Activated T-cell treated with anti-CD3 and anti-CD28 coated beads, Interleukin-2, amount 50 U/mL, for 4 hours (primary cell): Measurements from ENCODE around the gene MBOAT2. TPM values are rescaled to one million over a fixed set of nuclear protein-coding genes. Genes with fewer than 3 reads are reported as not detected.

ENCODE experiments used
- ATAC-seq, 2 donors: fragments of 200-7000 bp; cut with Tn5 transposase; one replicate each; pipeline ENCODE4 v1.10.0; 2021
- DNase-seq: peaks from one replicate; pipeline ENCODE4 v3.0.0-alpha.2; 2020
- H3K27me3 Mint-ChIP-seq: one replicate; pipeline ENCODE4 v1.8.0; 2021; ENCODE audit warnings: low read depth, mixed read lengths
- H3K36me3 Mint-ChIP-seq: one replicate; pipeline ENCODE4 v1.8.0; 2022; ENCODE audit warnings: mixed read lengths; ENCODE audit not compliant: insufficient read depth
- H3K4me1 Mint-ChIP-seq: one replicate; pipeline ENCODE4 v1.8.0; 2021; ENCODE audit warnings: low read depth, mixed read lengths
- H3K4me3 Mint-ChIP-seq: one replicate; pipeline ENCODE4 v1.8.0; 2021; ENCODE audit warnings: mild to moderate bottlenecking, moderate library complexity, mixed read lengths
- H3K9me3 Mint-ChIP-seq: one replicate; pipeline ENCODE4 v1.8.0; 2021; ENCODE audit warnings: mixed read lengths
- total RNA-seq, 3 donors: library from RNA; stranded (reverse); gene quantifications; one replicate each; pipeline ENCODE4 v1.2.1, GENCODE V29; 2021

The MBOAT2 gene
- total RNA-seq, 3 donors from 2014 or later, result 0.74 to 0.99 (median 0.95) TPM

DNA sequence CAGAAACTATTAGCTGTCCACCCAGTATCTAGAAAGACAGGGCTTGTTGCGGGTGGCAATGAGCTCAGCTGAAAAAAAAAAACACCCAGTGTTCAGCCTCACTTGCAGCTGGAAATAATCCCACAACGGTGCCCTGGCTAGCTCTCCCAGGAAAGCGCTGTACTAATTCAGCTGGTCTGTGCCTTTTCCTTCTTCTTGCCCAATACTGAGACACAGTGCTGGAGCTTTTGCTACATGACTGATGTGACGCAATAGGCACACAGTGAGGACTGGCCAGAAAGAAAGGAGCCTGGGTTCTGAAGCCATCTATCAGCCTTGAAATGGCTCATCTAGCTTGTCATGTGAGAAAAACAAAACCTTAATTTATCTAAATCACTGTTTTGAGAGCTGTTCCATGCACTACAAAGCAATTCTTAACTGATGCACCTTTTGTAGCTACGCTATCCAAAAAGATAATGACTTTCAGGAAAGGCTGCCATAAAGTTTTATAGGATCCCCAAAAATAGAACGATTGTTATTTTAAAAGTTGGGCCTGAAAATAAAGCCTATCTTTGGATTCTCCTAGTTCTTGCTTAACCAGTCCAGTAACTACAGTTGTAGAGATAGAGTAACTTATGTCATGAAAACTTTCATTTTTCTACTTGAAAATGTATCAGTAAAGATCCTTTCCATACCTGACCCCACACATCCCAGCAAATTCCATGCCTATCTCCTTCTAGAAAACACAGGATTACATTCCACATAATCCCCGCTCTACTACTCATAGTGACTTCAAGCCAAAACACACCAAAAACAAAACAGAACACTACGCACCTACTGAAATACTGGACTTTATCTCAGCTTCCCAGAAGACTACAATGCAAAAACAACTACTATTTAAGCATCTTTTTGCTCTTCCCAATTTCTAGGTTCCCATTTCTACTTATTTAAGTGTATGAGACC lies 181.9 kb downstream of the MBOAT2 start:
- H3K36me3 Mint-ChIP-seq, result peaks cover 34% of the 10 kb centered on the region
- ATAC-seq (no peak), DNase-seq (no peak)
- H3K9me3 Mint-ChIP-seq, result no peaks in the 10 kb centered on the region
- no peaks in the 10 kb centered on the region for H3K4me1 Mint-ChIP-seq
- H3K4me3 Mint-ChIP-seq, result no peak overlapping the region
- H3K27me3 Mint-ChIP-seq, result no peaks in the 10 kb centered on the region

DNA sequence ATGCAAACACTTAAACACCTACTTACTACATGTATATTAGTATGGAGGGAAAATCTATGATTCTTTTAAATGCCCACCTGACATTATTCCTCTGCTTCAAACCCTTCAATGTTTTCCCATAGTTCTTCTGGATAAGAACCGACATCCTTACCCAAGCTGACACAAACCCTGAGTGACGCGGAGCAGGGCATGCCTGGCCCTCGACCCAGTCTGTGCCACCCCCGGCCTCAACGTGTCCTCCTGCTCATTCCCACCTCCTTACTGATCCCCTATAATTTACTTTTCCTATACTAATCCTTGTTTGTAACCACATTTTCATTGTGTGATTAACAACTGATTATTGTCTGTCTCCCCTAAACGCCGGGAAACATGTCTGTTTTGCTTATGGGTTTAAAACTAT lies 183.5 kb downstream of the MBOAT2 start:
- DNase-seq, result no peak
- no peaks in the 10 kb centered on the region for H3K9me3 Mint-ChIP-seq
- no peaks in the 10 kb centered on the region for H3K4me1 Mint-ChIP-seq
- ATAC-seq, result no peak
- H3K27me3 Mint-ChIP-seq, result no peaks in the 10 kb centered on the region
- H3K4me3 Mint-ChIP-seq, result no peak overlapping the region
- H3K36me3 Mint-ChIP-seq, result peaks cover 33% of the 10 kb centered on the region

DNA sequence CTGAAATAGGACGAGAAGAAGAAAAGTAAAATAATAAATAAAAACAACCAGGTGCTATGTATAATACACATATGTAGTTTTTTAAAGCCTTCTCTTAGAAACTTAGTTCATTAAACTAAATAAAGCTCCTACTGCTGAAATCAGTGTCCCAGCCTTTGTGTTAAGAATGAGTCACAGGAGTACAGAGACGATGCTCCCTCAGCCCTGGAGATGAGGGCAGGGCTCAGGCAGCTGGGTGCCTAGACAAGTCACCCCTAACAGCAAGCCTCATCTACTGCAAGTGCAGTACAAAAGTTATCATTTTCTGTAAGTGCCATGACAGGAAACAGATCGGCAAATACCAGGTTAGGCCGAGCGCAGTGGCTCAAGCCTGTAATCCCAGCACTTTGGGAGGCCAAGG lies 184.3 kb downstream of the MBOAT2 start:
- ATAC-seq, result no peak
- H3K27me3 Mint-ChIP-seq, result no peaks in the 10 kb centered on the region

DNA sequence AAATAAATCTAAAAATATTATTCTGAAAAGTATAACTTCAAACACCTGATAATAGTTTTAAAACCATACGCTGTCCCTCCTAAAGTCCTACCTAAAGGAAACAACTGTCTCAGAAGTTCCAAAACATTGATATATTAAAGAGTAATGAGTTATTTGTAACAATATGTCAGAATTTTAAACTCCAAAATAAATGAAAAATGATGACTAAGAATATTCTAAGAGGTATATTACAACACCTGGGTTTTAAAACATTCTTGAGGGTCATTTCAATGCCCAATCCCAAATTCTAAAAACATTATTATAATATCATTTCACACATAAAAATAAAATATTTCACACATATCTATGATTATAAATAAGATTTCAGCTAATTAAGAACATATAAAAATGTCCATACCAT lies 186.3 kb downstream of the MBOAT2 start:
- ATAC-seq, result no peak
- Mint-ChIP-seq H3K4me1 (no peaks in the 10 kb centered on the region), H3K9me3 (no peaks in the 10 kb centered on the region), H3K4me3 (no peak overlapping the region), H3K27me3 (no peaks in the 10 kb centered on the region), H3K36me3 (peaks cover 36% of the 10 kb centered on the region)
- no peak for DNase-seq

More for the DNA sequence above, 184.3 kb downstream of the MBOAT2 start:
- DNase-seq, result no peak
- Mint-ChIP-seq H3K4me1 (no peaks in the 10 kb centered on the region), H3K9me3 (no peaks in the 10 kb centered on the region), H3K36me3 (peaks cover 30% of the 10 kb centered on the region), H3K4me3 (no peak overlapping the region)

DNA sequence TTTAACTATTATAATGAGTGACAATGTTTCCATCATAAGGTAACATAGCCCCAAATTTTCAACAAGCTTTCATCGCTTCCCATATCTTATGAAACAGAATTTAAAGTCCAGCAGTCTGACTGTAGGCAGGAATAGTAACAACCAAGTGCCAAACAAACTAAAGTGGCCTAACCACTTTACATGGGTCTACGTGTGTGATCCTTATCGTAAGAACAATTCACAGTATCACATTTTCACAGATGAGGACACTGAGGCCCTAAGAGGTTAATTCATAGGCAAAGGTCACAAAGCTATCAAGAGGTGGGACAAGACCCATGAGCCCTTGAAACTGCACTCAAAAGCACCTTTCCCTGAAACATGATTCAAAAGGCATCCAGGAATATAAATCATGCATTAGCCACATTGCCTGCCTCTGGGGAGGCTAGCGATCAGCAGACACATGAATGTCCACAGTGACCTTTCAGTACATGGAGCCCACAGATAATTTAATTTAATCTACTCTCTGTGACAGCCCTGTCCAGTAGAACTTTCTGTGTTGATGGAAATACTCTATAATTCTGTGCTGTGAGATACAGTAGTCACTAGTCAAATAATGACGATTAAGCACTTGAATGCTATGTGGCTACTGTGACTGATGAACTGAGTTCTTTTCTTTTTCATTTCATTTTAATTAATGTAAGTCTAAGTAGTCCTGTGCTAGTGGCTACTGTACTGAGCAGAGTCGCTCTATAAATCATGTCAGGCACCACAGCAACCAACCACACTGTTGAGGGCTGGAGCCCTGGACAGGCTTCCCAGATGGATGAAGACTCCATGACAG lies 196.4 kb downstream of the MBOAT2 start:
- ATAC-seq (no peak), DNase-seq (no peak)
- no peaks in the 10 kb centered on the region for H3K9me3 Mint-ChIP-seq
- H3K36me3 Mint-ChIP-seq, result peaks cover 68% of the 10 kb centered on the region
- peaks cover 15% of the 10 kb centered on the region for H3K4me1 Mint-ChIP-seq
- H3K27me3 Mint-ChIP-seq, result no peaks in the 10 kb centered on the region
- H3K4me3 Mint-ChIP-seq, result no peak overlapping the region

DNA sequence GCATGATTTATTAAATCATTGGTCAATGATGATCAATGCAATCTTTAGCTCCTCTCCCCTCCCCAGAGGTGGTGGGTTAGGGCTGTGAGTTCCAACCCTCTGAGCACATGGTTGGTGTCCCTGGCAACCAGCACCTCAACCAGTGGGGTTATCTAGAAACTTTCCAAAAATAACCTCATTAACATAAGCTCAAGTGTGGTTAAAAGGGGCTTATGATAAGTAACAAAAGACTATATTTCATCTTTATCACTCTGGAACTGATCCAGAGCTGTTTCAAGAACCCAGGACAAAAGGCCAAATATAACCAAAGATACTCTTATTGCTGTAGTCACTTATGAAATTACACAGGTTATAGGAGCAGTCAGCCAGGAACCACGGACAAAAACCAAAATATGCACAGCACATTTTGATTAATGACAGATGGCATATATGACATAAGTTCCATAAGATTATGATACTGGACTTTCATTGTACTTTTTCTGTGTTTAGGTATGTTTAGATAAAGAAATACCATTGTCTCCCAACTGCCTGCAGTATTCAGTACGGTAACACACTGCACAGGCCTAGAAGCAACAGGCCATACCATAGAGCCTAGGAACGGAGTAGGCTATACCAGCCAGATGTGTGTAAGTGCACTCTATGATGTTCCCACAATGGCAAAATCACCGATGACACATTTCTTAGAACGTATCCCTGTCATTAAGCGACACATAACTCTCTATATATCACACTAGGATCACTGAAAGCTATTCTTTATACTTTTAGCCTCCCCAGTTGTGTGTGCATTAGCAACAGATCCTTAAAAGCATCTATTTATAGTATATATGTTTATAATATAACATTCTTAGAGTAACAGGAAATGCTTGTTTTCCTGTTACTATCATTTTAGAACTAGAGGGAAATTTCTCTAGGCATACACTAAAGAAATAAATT lies 197.9 kb downstream of the MBOAT2 start:
- peaks cover 15% of the 10 kb centered on the region for H3K4me1 Mint-ChIP-seq
- no peaks in the 10 kb centered on the region for H3K27me3 Mint-ChIP-seq
- no peak overlapping the region for H3K4me3 Mint-ChIP-seq
- DNase-seq (no peak), ATAC-seq (no peak)
- H3K36me3 Mint-ChIP-seq, result peaks cover 65% of the 10 kb centered on the region
- H3K9me3 Mint-ChIP-seq, result no peaks in the 10 kb centered on the region

DNA sequence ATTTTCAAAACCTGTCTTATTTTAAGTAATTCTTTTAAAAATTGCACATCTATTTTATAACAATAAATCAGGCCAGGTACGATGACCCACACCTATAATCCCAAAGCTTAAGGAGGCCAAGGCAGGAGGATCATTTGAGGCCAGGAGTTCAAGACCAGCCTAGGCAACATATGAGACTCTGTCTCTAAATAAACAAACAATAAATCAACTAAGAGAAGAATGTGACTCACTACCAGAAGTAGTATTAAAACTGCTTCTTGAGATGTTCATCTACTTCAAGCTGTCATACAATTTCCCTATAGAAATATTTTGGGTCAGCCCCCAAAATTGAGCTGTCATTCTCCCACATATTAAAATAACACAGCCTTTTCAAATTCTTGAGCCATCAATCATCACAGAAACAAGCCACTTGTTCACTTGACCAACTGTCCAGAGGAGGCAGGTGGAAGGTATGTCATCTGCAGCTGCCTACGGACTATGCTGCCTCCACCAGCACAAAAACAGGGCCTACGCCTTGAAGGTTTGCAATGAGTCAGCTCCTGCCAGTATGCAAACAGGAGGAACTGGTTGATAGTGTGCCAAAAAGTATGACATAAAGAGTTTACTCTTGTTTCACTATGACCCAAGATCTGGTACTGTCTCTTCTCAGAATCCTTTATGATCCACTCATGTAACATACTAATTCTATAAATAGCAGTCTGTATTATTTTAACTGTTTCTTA lies 199.7 kb downstream of the MBOAT2 start:
- no peak overlapping the region for H3K4me3 Mint-ChIP-seq
- H3K4me1 Mint-ChIP-seq, result peaks cover 15% of the 10 kb centered on the region
- DNase-seq (no peak), ATAC-seq (peak; percentile 97)
- H3K36me3 Mint-ChIP-seq, result peaks cover 72% of the 10 kb centered on the region
- H3K9me3 Mint-ChIP-seq, result no peaks in the 10 kb centered on the region
- no peaks in the 10 kb centered on the region for H3K27me3 Mint-ChIP-seq

DNA sequence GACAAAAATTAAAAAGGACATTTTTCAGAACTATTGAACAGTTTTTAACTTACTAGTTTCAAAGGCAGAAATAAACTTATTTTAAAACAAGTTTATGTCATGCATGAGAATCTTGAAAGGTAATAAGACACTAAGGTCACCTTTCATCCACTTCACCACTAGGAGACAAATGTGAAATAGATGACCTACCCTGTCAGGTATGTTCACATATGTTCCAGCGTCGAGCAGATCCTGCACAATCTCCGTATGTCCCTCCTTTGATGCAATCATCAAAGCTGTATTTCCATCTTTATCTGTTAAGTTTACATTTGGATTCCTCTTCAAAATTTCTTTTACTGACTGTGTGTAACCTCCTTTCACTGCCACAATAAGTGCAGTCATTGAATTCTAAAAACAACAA lies 200.7 kb downstream of the MBOAT2 start:
- DNase-seq, result no peak
- no peak for ATAC-seq
- Mint-ChIP-seq H3K9me3 (no peaks in the 10 kb centered on the region), H3K4me1 (peaks cover 15% of the 10 kb centered on the region), H3K4me3 (no peak overlapping the region), H3K27me3 (no peaks in the 10 kb centered on the region), H3K36me3 (peaks cover 69% of the 10 kb centered on the region)

Other genes with a start within 250 kb of the MBOAT2 start
- gene KIDINS220, start 166.1 kb downstream of the MBOAT2 start, total RNA-seq, result 10 to 100 TPM; 23.2 to 29.6 (median 27.4) TPM
- under 1 TPM; 0.13 to 0.22 (median 0.20) TPM for gene ASAP2, start 203.1 kb upstream of the MBOAT2 start, total RNA-seq